Measurements from ENCODE around the gene RNASEL.

Gene RNASEL

DNA sequence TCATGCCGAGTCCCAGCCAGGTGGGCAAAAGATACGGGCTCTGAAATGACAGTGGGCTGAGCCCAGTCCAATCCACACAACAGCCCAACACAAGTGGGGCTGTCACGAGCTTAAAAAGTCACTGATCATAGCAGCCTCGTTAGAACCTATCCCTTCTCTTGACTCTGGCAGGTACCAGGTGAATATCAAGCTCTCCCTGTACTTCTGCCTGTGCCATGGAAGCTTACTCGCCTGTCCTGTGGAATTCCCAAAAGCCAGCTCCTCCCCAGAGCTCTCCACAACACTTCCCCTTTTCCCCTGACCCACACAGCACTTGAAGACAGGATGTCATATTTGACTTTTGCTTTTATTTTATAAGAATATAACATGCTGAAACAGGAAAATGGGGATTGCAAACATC, 9.2 kb upstream of the RNASEL start:
- DNase-seq: no peak

GRCh38 chr1:182596934-182597333, 7.9 kb upstream of the RNASEL start:
- DNase-seq: no peak

- DNase-seq: peak; percentile 31
Observed at GRCh38 chr1:182595641-182596240, 6.7 kb upstream of the RNASEL start.

- DNase-seq: no peak
Observed at GRCh38 chr1:182589931-182590330, 875 bp upstream of the RNASEL start.

DNA sequence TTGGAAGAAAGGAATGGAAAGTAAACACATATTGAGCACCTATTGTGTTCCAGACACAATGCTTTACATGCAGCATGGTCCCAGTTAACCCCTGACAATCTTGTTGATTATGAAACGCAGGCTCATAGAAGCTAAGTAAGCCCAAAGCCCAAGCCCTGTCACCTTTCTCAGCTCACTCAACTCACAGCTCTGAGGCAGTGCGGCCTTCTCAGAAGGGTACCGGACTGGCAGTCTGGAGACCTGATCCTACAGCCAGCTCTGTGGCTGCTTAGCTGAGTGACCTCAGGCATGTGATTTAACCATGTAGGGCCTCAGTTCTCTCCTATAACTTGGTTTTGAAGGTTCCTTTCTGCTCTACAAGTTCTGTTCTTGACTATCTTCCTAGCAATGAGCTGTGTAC, 464 bp upstream of the RNASEL start:
- DNase-seq: no peak

GRCh38 chr1:182587666-182588499, 1.2 kb downstream of the RNASEL start:
- no peak for DNase-seq

DNA sequence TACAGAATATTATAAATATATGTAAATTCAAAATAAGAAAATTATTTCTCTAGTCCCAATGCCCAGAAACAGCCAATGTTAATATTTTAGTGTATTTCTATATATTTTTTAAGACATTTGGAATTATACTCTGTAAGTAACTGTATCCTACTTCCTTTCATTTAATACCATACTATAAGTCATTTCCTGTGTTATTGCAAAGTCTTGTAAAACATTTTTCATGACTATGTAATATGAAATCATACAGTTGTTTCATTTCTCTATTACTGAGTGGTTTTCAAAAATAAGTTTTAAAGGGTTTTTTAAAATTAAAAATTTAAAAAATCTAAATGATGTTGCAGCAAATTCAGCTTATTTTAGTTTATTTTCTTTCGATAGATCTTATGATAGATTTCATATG, 2.0 kb downstream of the RNASEL start:
- no peak for DNase-seq

- no peak for DNase-seq
Observed at GRCh38 chr1:182586380-182586779, 2.7 kb downstream of the RNASEL start.

DNA sequence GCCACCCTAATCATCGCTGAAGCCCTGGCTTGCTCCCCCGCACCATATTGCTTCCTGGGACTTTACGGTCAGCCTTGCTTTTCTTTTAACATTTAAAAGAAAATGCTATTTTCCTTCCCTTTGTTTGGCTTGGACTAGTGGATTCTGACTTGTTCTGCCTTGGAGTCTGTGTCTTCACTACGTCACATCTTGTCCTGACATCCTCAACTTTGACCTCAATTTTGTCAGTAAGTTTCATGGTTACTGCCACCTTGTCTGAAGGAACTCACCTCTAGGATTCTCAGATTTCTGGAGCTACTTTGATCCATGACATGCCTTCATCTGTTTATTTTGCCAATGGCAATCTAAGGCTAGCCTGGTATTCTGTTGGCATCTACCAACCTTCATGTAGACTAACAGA, 4.3 kb downstream of the RNASEL start:
- DNase-seq: no peak

- no peak for DNase-seq
Observed at GRCh38 chr1:182580736-182581135, 8.3 kb downstream of the RNASEL start.

GRCh38 chr1:182575540-182576149, 13.4 kb downstream of the RNASEL start:
- no peak for DNase-seq

GRCh38 chr1:182574156-182574555, 14.9 kb downstream of the RNASEL start:
- DNase-seq: no peak

GRCh38 chr1:182570611-182570970, 18.5 kb downstream of the RNASEL start:
- no peak for DNase-seq

DNA sequence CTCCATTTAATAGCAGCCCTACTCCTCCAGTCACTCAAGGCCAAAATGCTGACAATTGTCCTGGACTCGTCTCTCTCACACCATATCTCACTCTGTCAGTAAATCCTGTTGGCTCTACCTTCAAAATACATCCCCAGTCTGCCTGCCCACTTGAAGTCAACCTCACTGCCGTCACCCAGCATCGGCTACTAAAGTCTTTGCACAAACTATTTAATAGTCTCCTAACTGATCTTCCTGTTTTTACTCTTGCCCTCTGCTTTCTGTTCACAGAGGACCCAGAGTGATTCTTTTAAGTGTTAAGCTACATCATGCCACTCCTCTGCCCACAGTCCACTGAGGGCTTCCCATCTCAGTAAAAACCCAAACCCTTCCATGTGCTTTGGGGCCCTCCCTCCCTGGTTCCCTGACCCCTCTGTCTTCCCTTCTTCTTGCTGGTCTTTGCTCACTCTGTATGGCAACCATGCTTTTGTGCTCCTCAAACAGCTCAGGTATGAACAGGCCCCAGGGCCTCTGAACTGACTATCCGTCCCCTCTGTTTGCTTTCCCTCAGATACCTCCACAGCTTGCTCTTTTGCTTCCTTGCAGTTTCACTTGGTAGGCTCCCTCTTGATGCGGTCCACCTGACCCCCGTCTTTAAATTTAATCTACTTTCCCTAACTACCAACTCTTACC, 19.0 kb downstream of the RNASEL start:
- no peak for DNase-seq

DNA sequence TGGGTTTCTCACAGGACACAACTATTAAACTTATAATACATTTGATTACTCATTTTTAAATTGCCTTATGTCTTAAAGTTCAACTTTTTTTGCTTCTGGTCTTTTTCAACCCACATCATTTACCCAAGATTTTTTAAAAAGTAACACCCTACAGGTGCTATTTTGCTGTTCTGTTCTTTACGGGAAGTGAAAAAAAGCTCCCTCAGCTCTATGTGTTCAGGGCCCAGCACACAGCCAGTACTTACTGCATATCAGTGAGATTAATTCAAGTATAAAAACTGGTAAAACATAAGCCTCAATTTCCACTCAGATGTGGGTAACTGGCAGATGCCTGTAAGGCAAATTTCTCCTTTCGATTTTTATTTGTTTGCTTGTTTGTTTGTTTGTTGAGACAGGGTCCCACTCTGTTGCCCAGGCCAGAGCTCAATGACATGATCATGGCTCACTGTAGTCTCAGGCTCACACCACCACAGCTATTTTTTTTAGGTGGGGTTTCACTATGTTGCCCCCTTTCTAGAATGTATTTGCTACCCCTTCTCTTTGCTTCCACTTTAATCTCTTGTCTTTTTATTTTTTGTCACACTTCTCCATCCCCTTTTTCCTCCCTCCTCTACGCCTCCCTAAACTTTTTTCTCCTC, 20.3 kb downstream of the RNASEL start:
- no peak for DNase-seq

DNA sequence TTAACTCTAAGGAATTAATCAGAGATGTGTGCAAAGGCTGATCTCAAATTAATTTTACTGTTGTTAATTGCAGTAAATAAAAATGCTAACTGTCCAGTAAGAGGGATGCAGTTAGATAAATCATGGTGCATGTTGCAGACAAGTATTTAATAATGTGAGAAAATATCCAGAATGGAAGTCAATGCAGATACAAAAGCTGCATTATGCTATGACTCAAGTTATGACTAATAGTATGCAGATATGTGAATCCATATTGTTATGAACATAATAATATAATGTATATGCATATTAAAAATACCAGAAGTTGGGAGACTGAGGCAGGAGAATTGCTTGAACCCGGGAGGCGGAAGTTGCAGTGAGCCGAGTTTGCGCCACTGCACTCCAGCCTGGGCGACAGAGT, 21.4 kb downstream of the RNASEL start:
- no peak for DNase-seq

DNA sequence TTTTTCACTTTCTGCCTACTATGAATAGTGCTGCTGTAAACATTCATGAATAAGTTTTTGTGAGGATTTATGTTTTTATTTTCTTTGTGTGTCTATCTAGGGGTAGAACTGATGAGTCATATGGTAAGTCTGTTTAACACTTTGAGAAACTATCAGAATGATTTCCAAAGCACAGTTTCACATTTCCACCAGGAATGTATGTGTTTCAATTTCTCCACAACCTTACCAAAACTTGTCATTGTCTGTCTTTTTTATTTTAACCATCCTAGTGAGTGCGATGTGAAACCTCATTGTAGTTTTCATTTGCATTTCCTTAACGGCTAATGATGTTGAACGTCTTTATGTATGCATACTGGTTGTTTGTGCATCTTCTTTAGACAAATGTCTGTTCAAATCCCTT, 23.5 kb downstream of the RNASEL start:
- DNase-seq: no peak

GRCh38 chr1:182564406-182565004, 24.6 kb downstream of the RNASEL start:
- DNase-seq: no peak

DNA sequence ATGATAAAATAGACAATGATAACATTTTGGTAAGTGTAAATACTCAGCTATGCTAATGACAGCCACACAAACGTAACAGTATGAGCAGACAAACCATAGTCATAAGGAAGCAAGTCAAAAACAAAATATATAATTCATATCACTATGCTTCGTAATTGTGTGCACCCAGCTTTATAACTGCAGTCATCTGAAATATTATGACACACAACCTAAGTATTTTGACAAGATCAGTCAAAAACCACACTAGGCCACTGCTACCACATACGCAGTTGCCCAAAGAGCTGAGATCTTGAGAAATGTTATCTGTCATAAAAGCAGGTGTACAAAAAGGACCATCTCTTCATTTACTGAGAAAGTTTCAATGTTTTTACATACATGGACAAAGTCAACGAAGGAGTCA, 26.0 kb downstream of the RNASEL start:
- DNase-seq: no peak

GRCh38 chr1:182561456-182561855, 27.6 kb downstream of the RNASEL start:
- no peak for DNase-seq

DNA sequence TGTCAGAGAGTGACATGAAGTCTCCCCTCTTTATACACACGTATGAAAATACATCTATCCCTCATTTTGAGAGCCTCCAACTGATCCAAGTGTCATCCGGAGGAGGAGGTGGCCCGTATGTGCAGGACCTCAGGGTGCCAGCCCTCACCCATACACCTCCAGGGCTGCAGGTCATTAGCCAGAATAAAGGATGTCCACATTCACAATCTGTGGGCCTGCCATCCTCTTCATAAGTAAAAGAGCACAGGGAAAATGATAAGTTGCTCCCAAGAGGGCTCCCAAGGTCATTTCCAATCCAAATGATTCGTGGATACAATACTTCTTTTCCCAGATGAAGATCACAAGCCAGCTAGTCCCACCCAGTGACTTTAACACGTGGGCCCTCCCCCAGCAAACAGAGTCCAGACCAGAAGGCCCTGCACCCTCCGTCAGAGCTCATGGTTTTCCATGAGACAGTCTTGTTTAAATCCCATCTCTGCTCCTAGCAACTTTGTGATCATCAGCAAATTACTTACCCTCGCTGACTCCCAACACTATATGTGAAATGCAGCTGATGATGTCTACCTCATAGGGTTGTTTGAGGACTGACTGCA, 28.6 kb downstream of the RNASEL start:
- DNase-seq: no peak

- no peak for DNase-seq
Observed at GRCh38 chr1:182556279-182556678, 32.8 kb downstream of the RNASEL start.

All from GDM1 (cell line).